OCI-LY3 (cell line): ENCODE results near the gene SPDYE18.
"Not testable (repeated sequence)": the region's sequence is repeated elsewhere in the genome, so short reads cannot be mapped to it uniquely, and the experiment has no call there.

Experiments
- EZH2phosphoT487 ChIP-seq: fragments of 200-600 bp; shearing (Covaris generic); IDR thresholded peaks from 2 replicates; pipeline ENCODE4 v1.6.1; 2018; ENCODE audit warnings: antibody characterized with exemption, mixed run types, low read depth
- TF ChIP-seq, protein P1 (sequence below): fragments of 200-600, 300-600 bp; sonication (generic); IDR thresholded peaks from 2 replicates; pipeline ENCODE4 v1.5.1; 2014; ENCODE audit warnings: antibody characterized with exemption, low read length, low read depth

DNA sequence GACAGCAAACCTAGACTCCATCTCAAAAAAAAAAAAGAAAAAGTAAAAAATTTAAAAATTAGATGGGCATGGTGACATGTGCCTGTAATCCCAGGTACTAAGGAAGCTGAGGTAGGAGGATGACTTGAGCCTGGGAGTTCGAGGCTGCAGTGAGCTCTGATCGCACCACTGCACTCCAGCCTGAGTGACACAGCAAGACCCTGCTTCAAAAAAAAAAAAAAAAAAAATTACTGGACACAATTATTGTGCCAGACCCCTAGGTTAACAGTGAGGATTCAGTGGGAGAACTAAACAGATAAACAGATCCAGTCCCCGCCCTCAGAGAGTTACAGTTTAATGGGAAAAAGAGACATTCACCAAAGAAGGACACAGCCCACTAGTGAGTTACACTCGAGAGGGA, 1.4 kb upstream of the SPDYE18 start:
- TF ChIP-seq, protein P1, sequence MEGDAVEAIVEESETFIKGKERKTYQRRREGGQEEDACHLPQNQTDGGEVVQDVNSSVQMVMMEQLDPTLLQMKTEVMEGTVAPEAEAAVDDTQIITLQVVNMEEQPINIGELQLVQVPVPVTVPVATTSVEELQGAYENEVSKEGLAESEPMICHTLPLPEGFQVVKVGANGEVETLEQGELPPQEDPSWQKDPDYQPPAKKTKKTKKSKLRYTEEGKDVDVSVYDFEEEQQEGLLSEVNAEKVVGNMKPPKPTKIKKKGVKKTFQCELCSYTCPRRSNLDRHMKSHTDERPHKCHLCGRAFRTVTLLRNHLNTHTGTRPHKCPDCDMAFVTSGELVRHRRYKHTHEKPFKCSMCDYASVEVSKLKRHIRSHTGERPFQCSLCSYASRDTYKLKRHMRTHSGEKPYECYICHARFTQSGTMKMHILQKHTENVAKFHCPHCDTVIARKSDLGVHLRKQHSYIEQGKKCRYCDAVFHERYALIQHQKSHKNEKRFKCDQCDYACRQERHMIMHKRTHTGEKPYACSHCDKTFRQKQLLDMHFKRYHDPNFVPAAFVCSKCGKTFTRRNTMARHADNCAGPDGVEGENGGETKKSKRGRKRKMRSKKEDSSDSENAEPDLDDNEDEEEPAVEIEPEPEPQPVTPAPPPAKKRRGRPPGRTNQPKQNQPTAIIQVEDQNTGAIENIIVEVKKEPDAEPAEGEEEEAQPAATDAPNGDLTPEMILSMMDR, result not testable (repeated sequence)
- TF ChIP-seq EZH2phosphoT487, result not testable (repeated sequence)
